ENCODE data around the gene CNRIP1.

CNRIP1 gene

GRCh38 chr2:68293024-68293423 lies 26.7 kb downstream of the CNRIP1 start:
- no peak for DNase-seq

GRCh38 chr2:68292108-68292710 lies 27.5 kb downstream of the CNRIP1 start:
- peak in 7 of 56 donors; percentile 8 to 32 (median 19) for DNase-seq

GRCh38 chr2:68291314-68291713 lies 28.4 kb downstream of the CNRIP1 start:
- DNase-seq: no peak

GRCh38 chr2:68290901-68291300 lies 28.8 kb downstream of the CNRIP1 start:
- DNase-seq: no peak

GRCh38 chr2:68287580-68288441 lies 31.9 kb downstream of the CNRIP1 start:
- DNase-seq: peak in 15 of 56 donors; percentile 3 to 53 (median 12)

GRCh38 chr2:68284896-68285295 lies 34.9 kb downstream of the CNRIP1 start:
- DNase-seq: peak in 40 of 56 donors; percentile 6 to 87 (median 44)

- DNase-seq: no peak
Measured at GRCh38 chr2:68283419-68283812, 36.3 kb downstream of the CNRIP1 start.

- peak in 4 of 56 donors; percentile 1 to 6 (median 4) for DNase-seq
Measured at GRCh38 chr2:68282811-68283418, 36.8 kb downstream of the CNRIP1 start.

GRCh38 chr2:68280796-68281195 lies 39.0 kb downstream of the CNRIP1 start:
- no peak for DNase-seq

GRCh38 chr2:68280348-68280747 lies 39.4 kb downstream of the CNRIP1 start:
- no peak for DNase-seq

GRCh38 chr2:68279691-68280090 lies 40.1 kb downstream of the CNRIP1 start:
- DNase-seq: no peak

- DNase-seq: no peak
Measured at GRCh38 chr2:68278169-68278568, 41.6 kb downstream of the CNRIP1 start.

- DNase-seq: no peak
Measured at GRCh38 chr2:68274022-68274421, 45.7 kb downstream of the CNRIP1 start.

GRCh38 chr2:68272246-68272994 lies 47.3 kb downstream of the CNRIP1 start:
- DNase-seq: peak in 14 of 56 donors; percentile 7 to 55 (median 28)

- no peak for DNase-seq
Measured at GRCh38 chr2:68266655-68267054, 53.1 kb downstream of the CNRIP1 start.

GRCh38 chr2:68263632-68264031 lies 56.1 kb downstream of the CNRIP1 start:
- DNase-seq: no peak

- DNase-seq: no peak
Measured at GRCh38 chr2:68258851-68259250, 60.9 kb downstream of the CNRIP1 start.

GRCh38 chr2:68256093-68256450 lies 63.7 kb downstream of the CNRIP1 start:
- peak in 1 of 56 donors; percentile 6 for DNase-seq

- peak in 3 of 56 donors; percentile 3 to 16 (median 8) for DNase-seq
Measured at GRCh38 chr2:68253219-68254068, 66.3 kb downstream of the CNRIP1 start.

GRCh38 chr2:68252400-68253218 lies 67.1 kb downstream of the CNRIP1 start, which contains the start of gene PPP3R1:
Gene PPP3R1 (minus strand): TSS chr2:68252532. CDS start chr2:68252127, 405 bp downstream.
- DNase-seq: peak; percentile 56 to 98 (median 95)
